Neural cell (in vitro differentiated cells): ENCODE results near the gene ADAMTS2. TPM values are rescaled to one million over a fixed set of nuclear protein-coding genes. Genes with fewer than 3 reads are reported as not detected.

Experiments
- H2AFZ ChIP-seq: fragments of 200-600, 300-800 bp; sonication (generic), shearing (Covaris generic); 2 replicates; pipeline ENCODE4 v1.6.0; 2014; ENCODE audit warnings: low read depth, mild to moderate bottlenecking, antibody characterized with exemption, low read length, moderate library complexity
- H3F3A ChIP-seq: fragments of 200-600 bp; shearing (Covaris generic); 2 replicates; pipeline ENCODE4 v1.6.1; 2016; ENCODE audit warnings: mild to moderate bottlenecking, moderate library complexity, mixed read lengths, antibody characterized with exemption, low read length; ENCODE audit not compliant: insufficient read depth, poor library complexity, severe bottlenecking
- H3K27ac ChIP-seq: fragments of 200-600, 300-800 bp; sonication (generic), shearing (Covaris generic); 2 replicates; pipeline ENCODE4 v1.5.1; 2014; ENCODE audit warnings: mild to moderate bottlenecking, low read length, moderate library complexity
- H3K27me3 ChIP-seq: fragments of 300-800, 200-600 bp; sonication (generic), shearing (Covaris generic); 2 replicates; pipeline ENCODE4 v1.6.0; 2014; ENCODE audit warnings: mild to moderate bottlenecking, low read depth, low read length, moderate library complexity; ENCODE audit not compliant: insufficient read depth
- H3K36me3 ChIP-seq: fragments of 300-800, 200-600 bp; sonication (generic), shearing (Covaris generic); 2 replicates; pipeline ENCODE4 v1.5.1; 2014; ENCODE audit warnings: mild to moderate bottlenecking, antibody characterized with exemption, low read length, moderate library complexity; ENCODE audit not compliant: insufficient read depth
- H3K4me2 ChIP-seq: fragments of 300-800, 200-600 bp; sonication (generic), shearing (Covaris generic); 2 replicates; pipeline ENCODE4 v1.6.0; 2014; ENCODE audit warnings: mild to moderate bottlenecking, low read length
- H3K4me3 ChIP-seq: fragments of 300-800, 200-600 bp; sonication (generic), shearing (Covaris generic); 2 replicates; pipeline ENCODE4 v1.5.1; 2014; ENCODE audit warnings: mild to moderate bottlenecking, low read length, moderate library complexity
- H3K79me2 ChIP-seq: fragments of 200-600 bp; shearing (Covaris generic); replicated peaks from 2 replicates; pipeline ENCODE4 v1.6.0; 2014; ENCODE audit warnings: mild to moderate bottlenecking, low read length, moderate library complexity; ENCODE audit not compliant: insufficient read depth
- H3K9ac ChIP-seq: fragments of 300-800, 200-600 bp; sonication (generic), shearing (Covaris generic); 2 replicates; pipeline ENCODE4 v1.6.1; 2016; ENCODE audit warnings: mild to moderate bottlenecking, low read length, mixed read lengths
- H3K9me2 ChIP-seq: fragments of 200-600 bp; shearing (Covaris generic); 2 replicates; pipeline ENCODE4 v1.6.1; 2016; ENCODE audit warnings: mild to moderate bottlenecking, low read length, mixed read lengths; ENCODE audit not compliant: insufficient read depth
- H3K9me3 ChIP-seq: fragments of 200-600, 300-800 bp; sonication (generic), shearing (Covaris generic); 2 replicates; pipeline ENCODE4 v1.6.1; 2016; ENCODE audit warnings: mild to moderate bottlenecking, mixed run types, low read length, moderate library complexity, mixed read lengths
- H4K20me1 ChIP-seq: fragments of 200-600 bp; shearing (Covaris generic); 2 replicates; pipeline ENCODE4 v1.6.1; 2016; ENCODE audit warnings: mild to moderate bottlenecking, mixed run types; ENCODE audit not compliant: insufficient read depth
- EP300 ChIP-seq: fragments of 450-650 bp; conservative IDR thresholded peaks from 2 replicates; pipeline ENCODE4 v1.6.1; 2014; ENCODE audit warnings: antibody characterized with exemption, mild to moderate bottlenecking, moderate library complexity; ENCODE audit not compliant: poor library complexity, severe bottlenecking
- EZH2 ChIP-seq: fragments of 200-600, 300-800 bp; shearing (Covaris generic), sonication (generic); IDR thresholded peaks from 2 replicates; pipeline ENCODE4 v1.6.1; 2014; ENCODE audit warnings: antibody characterized with exemption, low read length, borderline replicate concordance, mild to moderate bottlenecking; ENCODE audit not compliant: insufficient read depth, poor library complexity, severe bottlenecking
- MXI1 ChIP-seq: fragments of 450-650 bp; conservative IDR thresholded peaks from 2 replicates; pipeline ENCODE4 v1.6.1; 2014; ENCODE audit warnings: antibody characterized with exemption, mild to moderate bottlenecking; ENCODE audit not compliant: poor library complexity, severe bottlenecking
- POLR2AphosphoS5 ChIP-seq: IDR thresholded peaks from 2 replicates; pipeline ENCODE4 v1.6.1; 2012
- RAD21 ChIP-seq: fragments of 450-650 bp; conservative IDR thresholded peaks from 2 replicates; pipeline ENCODE4 v1.6.1; 2014; ENCODE audit warnings: antibody characterized with exemption, mild to moderate bottlenecking, moderate library complexity
- SMC3 ChIP-seq: fragments of 450-650 bp; conservative IDR thresholded peaks from 2 replicates; pipeline ENCODE4 v1.6.1; 2014; ENCODE audit warnings: antibody characterized with exemption, mild to moderate bottlenecking, moderate library complexity; ENCODE audit not compliant: poor library complexity
- TAF1 ChIP-seq: IDR thresholded peaks from 2 replicates; pipeline ENCODE4 v1.6.1; 2012; ENCODE audit warnings: low read depth
- polyA plus RNA-seq: library from polyadenylated mRNA; depleted of rRNA; stranded (reverse); fragments of >200 nt; gene quantifications from 2 replicates; pipeline ENCODE4 v1.2.3, GENCODE V29; 2014
- TF ChIP-seq, protein P1 (sequence below): fragments of 450-650 bp; IDR thresholded peaks from 2 replicates; pipeline ENCODE4 v1.5.1; 2014; ENCODE audit warnings: antibody characterized with exemption, mild to moderate bottlenecking, moderate library complexity; ENCODE audit not compliant: poor library complexity, severe bottlenecking
- TF ChIP-seq, protein P2 (sequence below): IDR thresholded peaks from 2 replicates; pipeline ENCODE4 v1.6.1; 2012; ENCODE audit warnings: borderline replicate concordance

Gene ADAMTS2
- polyA plus RNA-seq, 1 donor from 2014 or later = 0.61 TPM

DNA sequence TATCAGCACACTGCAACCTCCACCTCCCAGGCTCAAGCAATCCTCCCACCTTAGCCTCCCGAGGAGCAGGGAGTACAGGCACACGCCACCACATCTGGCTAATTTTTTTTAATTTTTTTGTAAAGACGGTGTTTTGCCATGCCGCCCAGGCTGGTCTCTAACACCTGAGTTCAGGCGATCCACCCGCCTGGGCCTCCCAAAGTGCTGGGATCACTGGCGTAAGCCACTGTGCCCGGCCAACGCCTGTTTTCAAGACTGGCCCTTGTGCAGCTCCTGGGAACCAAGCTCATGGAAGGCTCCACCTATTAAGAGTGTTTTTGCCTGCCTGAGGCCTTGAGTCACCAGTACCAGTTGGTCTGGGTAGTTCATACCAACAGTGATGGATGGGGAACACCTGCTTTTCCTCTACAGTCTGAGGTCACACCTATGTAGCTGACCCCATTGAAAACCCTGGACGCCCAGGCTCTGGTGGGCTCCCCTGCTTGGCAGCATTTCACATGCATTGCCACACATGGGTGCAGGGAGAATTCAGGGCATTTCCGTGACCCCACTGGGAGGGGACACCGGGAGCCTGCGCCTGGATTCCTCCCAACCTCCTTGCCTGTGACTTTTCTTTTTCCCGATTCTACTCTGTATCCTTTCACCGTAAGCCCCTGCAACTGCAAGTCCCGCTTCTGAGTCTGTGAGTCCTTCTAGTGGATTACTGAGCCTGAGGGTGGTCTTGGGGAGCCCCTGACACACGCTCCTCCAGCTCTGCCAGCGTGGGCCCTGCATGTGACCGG is 221.6 kb downstream of the ADAMTS2 start:
- H3K9ac ChIP-seq = no peak overlapping the region
- H3K4me3 ChIP-seq = no peak overlapping the region
- H3K36me3 ChIP-seq = no peaks in the 10 kb centered on the region
- no peaks in the 10 kb centered on the region for H3F3A ChIP-seq
- H3K9me3 ChIP-seq = no peaks in the 10 kb centered on the region
- no peak for TF ChIP-seq RAD21
- TF ChIP-seq, protein P1, sequence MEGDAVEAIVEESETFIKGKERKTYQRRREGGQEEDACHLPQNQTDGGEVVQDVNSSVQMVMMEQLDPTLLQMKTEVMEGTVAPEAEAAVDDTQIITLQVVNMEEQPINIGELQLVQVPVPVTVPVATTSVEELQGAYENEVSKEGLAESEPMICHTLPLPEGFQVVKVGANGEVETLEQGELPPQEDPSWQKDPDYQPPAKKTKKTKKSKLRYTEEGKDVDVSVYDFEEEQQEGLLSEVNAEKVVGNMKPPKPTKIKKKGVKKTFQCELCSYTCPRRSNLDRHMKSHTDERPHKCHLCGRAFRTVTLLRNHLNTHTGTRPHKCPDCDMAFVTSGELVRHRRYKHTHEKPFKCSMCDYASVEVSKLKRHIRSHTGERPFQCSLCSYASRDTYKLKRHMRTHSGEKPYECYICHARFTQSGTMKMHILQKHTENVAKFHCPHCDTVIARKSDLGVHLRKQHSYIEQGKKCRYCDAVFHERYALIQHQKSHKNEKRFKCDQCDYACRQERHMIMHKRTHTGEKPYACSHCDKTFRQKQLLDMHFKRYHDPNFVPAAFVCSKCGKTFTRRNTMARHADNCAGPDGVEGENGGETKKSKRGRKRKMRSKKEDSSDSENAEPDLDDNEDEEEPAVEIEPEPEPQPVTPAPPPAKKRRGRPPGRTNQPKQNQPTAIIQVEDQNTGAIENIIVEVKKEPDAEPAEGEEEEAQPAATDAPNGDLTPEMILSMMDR = no peak
- no peak for TF ChIP-seq POLR2AphosphoS5
- no peaks in the 10 kb centered on the region for H3K27me3 ChIP-seq
- no peaks in the 10 kb centered on the region for H4K20me1 ChIP-seq
- no peak overlapping the region for H3K4me2 ChIP-seq
- no peaks in the 10 kb centered on the region for H3K9me2 ChIP-seq
- no peaks in the 10 kb centered on the region for H3K79me2 ChIP-seq
- H3K27ac ChIP-seq = no peak overlapping the region
- H2AFZ ChIP-seq = no peak overlapping the region

DNA sequence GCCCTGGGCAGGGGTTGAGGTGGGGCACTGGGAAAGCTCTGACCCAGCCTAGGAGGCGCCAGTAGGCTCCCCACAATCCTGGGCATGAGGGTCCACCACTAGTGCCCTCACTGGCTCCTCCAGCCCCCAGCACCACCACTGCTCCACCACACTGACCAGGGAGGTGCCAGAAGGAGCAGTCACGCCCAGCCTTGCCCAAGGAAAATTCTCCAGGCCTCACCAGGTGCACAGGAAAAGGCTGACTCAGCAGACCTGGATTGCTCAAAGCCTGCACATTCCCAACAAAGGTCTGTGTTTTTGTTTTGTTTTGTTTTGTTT is 222.2 kb downstream of the ADAMTS2 start:
- H4K20me1 ChIP-seq = no peaks in the 10 kb centered on the region
- H3K36me3 ChIP-seq = no peaks in the 10 kb centered on the region
- no peak overlapping the region for H3K9ac ChIP-seq
- H3K9me3 ChIP-seq = no peaks in the 10 kb centered on the region
- no peak overlapping the region for H3K4me2 ChIP-seq
- H3F3A ChIP-seq = no peaks in the 10 kb centered on the region
- H3K79me2 ChIP-seq = no peaks in the 10 kb centered on the region
- H3K27me3 ChIP-seq = no peaks in the 10 kb centered on the region
- H3K4me3 ChIP-seq = no peak overlapping the region
- no peaks in the 10 kb centered on the region for H3K9me2 ChIP-seq
- TF ChIP-seq, protein P2, sequence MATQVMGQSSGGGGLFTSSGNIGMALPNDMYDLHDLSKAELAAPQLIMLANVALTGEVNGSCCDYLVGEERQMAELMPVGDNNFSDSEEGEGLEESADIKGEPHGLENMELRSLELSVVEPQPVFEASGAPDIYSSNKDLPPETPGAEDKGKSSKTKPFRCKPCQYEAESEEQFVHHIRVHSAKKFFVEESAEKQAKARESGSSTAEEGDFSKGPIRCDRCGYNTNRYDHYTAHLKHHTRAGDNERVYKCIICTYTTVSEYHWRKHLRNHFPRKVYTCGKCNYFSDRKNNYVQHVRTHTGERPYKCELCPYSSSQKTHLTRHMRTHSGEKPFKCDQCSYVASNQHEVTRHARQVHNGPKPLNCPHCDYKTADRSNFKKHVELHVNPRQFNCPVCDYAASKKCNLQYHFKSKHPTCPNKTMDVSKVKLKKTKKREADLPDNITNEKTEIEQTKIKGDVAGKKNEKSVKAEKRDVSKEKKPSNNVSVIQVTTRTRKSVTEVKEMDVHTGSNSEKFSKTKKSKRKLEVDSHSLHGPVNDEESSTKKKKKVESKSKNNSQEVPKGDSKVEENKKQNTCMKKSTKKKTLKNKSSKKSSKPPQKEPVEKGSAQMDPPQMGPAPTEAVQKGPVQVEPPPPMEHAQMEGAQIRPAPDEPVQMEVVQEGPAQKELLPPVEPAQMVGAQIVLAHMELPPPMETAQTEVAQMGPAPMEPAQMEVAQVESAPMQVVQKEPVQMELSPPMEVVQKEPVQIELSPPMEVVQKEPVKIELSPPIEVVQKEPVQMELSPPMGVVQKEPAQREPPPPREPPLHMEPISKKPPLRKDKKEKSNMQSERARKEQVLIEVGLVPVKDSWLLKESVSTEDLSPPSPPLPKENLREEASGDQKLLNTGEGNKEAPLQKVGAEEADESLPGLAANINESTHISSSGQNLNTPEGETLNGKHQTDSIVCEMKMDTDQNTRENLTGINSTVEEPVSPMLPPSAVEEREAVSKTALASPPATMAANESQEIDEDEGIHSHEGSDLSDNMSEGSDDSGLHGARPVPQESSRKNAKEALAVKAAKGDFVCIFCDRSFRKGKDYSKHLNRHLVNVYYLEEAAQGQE = no peak
- no peak for TF ChIP-seq TAF1
- no peak for TF ChIP-seq EP300
- no peak for TF ChIP-seq SMC3
- no peak for TF ChIP-seq EZH2
- TF ChIP-seq, protein P1 = no peak
- no peak for TF ChIP-seq MXI1
- TF ChIP-seq POLR2AphosphoS5 = no peak
- no peak for TF ChIP-seq RAD21
- no peak overlapping the region for H2AFZ ChIP-seq
- H3K27ac ChIP-seq = no peak overlapping the region
